DND-41 (cell line): ENCODE data around the gene OR6C68.
"Not testable (repeated sequence)": the region's sequence is repeated elsewhere in the genome, so short reads cannot be mapped to it uniquely, and the experiment has no call there.

Source experiments
- ATAC-seq: fragments of 200-7000 bp; cut with Tn5 transposase; 3 replicates; pipeline ENCODE4 v1.9.1; 2021; ENCODE audit warnings: low read depth; ENCODE audit not compliant: insufficient read depth
- DNase-seq: peaks from one replicate; pipeline ENCODE4 v3.0.0-alpha.2; 2020
- H2AFZ ChIP-seq: 2 replicates; pipeline ENCODE4 v1.6.0; 2012; ENCODE audit warnings: low read depth, low read length
- H3K27ac ChIP-seq: 2 replicates; pipeline ENCODE4 v1.5.1; 2012; ENCODE audit warnings: low read length, inconsistent platforms
- H3K27me3 ChIP-seq: fragments of 200-600 bp; sonication (generic); 2 replicates; pipeline ENCODE4 v1.6.0; 2012; ENCODE audit warnings: low read length, mild to moderate bottlenecking, inconsistent platforms; ENCODE audit not compliant: insufficient read depth, poor library complexity
- H3K36me3 ChIP-seq: 2 replicates; pipeline ENCODE4 v1.5.1; 2012; ENCODE audit warnings: low read length, inconsistent platforms; ENCODE audit not compliant: insufficient read depth
- H3K4me1 ChIP-seq: 2 replicates; pipeline ENCODE4 v1.5.1; 2012; ENCODE audit warnings: mild to moderate bottlenecking, low read length; ENCODE audit not compliant: insufficient read depth
- H3K4me2 ChIP-seq: 2 replicates; pipeline ENCODE4 v1.6.0; 2012; ENCODE audit warnings: mild to moderate bottlenecking, moderate library complexity, low read length, inconsistent platforms; ENCODE audit not compliant: insufficient read depth
- H3K4me3 ChIP-seq, 2 experiments: fragments of 200-600 bp in 1 of 2; shearing (Covaris generic) in 1 of 2; 2 replicates each; pipeline ENCODE4 v1.5.1; 2012 to 2016; ENCODE audit warnings: inconsistent platforms in 2 of 2, low read length in 2 of 2, mild to moderate bottlenecking in 2 of 2, low read depth in 1 of 2, moderate library complexity in 1 of 2
- H3K79me2 ChIP-seq: 2 replicates; pipeline ENCODE4 v1.6.0; 2012; ENCODE audit warnings: low read length, inconsistent platforms; ENCODE audit not compliant: insufficient read depth
- H3K9ac ChIP-seq: 2 replicates; pipeline ENCODE4 v1.6.0; 2012; ENCODE audit warnings: low read depth, mild to moderate bottlenecking, inconsistent platforms, low read length, moderate library complexity
- H3K9me3 ChIP-seq: 2 replicates; pipeline ENCODE4 v1.5.1; 2012; ENCODE audit warnings: low read length, moderate library complexity, mild to moderate bottlenecking, inconsistent platforms; ENCODE audit not compliant: insufficient read depth, severe bottlenecking
- H4K20me1 ChIP-seq: 2 replicates; pipeline ENCODE4 v1.6.0; 2012; ENCODE audit warnings: low read length; ENCODE audit not compliant: insufficient read depth
- CTCF ChIP-seq: IDR thresholded peaks from 2 replicates; pipeline ENCODE4 v1.5.1; 2012; ENCODE audit warnings: borderline replicate concordance, low read length, moderate library complexity, mild to moderate bottlenecking; ENCODE audit not compliant: poor library complexity, severe bottlenecking; ENCODE audit errors: extremely low read depth
- EZH2 ChIP-seq: IDR thresholded peaks from 3 replicates; pipeline ENCODE4 v1.6.1; 2012; ENCODE audit warnings: borderline replicate concordance, low read depth, mild to moderate bottlenecking, moderate library complexity, low read length, inconsistent platforms; ENCODE audit not compliant: severe bottlenecking

The OR6C68 gene

DNA sequence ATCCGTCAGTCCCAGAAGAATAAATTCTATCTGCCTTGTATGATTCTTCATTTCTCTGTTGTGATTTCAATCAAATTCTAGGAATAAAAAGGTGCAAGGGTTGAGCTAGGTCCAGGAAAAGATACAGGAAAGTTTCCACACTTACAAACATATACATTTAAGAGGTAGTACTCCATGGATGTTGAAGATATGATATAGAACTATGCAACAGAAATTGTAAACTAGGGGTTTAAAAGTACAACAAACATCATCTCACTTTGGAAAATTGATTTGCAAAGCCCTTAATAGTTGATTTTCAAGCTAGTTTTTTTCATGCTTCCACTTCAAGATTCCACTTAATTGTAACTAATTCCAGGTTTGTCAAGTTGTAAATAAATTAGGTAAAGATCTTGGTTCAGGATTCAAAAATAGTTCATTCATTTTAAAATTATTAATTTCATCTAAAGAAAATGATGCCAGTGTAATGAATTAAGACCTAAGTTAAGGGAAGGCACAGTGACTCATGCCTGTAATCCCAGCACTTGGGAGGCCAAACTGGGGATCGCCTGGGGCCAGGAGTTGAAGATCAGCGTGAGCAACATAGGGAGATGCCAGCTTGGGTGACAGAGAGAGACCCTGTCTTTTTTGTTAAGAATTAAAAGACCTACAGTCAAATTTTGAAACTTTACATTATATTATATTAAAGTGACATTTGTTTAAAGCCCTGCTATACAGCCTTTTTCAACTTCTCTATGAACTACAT, 21.9 kb upstream of the OR6C68 start, which contains the start of gene OR6C70:
OR6C70 (minus strand) TSS at position 51 of the 742 bp plus-strand sequence; CDS start at position 51, 0 bp downstream.
- Histone ChIP-seq H3K79me2 (no peaks in the 10 kb centered on the region), H3K36me3 (no peaks in the 10 kb centered on the region), H3K4me3 (no peak within 1 kb of the TSS), H3K9ac (no peak within 1 kb of the TSS), H3K9me3 (no peaks in the 10 kb centered on the region), H4K20me1 (no peaks in the 10 kb centered on the region), H3K27ac (no peak within 1 kb of the TSS), H3K4me2 (no peak within 1 kb of the TSS), H3K4me1 (no peaks in the 10 kb centered on the region), H3K27me3 (peaks cover 11% of the 10 kb centered on the region), H2AFZ (no peak within 1 kb of the TSS)
- ATAC-seq (no peak), DNase-seq (no peak)
- TF ChIP-seq CTCF, result no peak

DNA sequence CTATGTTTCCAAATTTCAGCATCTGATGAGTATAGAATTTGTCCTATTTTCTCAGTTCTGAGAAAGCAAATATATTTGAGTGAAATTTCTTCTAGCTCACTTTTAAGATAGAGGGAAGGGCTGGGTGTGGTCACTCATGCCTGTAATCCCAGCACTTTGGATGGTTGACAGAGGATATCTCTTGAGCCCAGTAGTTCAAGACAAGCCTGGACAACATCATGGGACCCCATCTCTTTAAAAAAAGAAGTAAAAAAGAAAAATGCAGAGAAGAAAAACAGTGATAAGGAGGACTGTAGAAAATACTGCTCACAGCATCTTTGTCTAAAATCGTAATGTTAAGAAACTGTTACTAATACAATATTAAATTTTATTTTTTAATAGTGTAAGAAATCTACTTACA, 19.9 kb upstream of the OR6C68 start:
- H3K4me2 ChIP-seq, result no peak overlapping the region
- H3K9me3 ChIP-seq, result no peaks in the 10 kb centered on the region
- H3K4me3 ChIP-seq, result no peak overlapping the region
- ATAC-seq, result no peak
- no peak overlapping the region for H3K9ac ChIP-seq
- no peaks in the 10 kb centered on the region for H3K4me1 ChIP-seq
- TF ChIP-seq EZH2, result no peak
- TF ChIP-seq CTCF, result no peak
- peaks cover 12% of the 10 kb centered on the region for H3K27me3 ChIP-seq
- H4K20me1 ChIP-seq, result no peaks in the 10 kb centered on the region
- no peak for DNase-seq
- H3K27ac ChIP-seq, result no peak overlapping the region
- H2AFZ ChIP-seq, result no peak overlapping the region
- no peaks in the 10 kb centered on the region for H3K36me3 ChIP-seq
- no peaks in the 10 kb centered on the region for H3K79me2 ChIP-seq

DNA sequence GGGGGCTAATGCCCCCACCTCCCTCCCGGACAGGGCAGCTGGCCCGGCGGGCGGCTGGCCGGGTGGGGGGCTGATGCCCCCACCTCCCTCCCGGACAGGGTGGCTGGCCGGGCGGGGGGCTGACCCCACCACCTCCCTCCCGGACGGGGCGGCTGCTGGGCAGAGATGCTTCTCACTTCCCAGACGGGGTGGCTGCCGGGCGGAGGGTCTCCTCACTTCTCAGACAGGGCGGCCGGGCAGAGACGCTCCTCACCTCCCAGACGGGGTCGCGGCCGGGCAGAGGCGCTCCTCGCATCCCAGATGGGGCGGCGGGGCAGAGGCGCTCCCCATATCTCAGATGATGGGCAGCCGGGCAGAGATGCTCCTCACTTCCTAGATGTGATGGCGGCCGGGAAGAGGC, 13.0 kb upstream of the OR6C68 start:
- H4K20me1 ChIP-seq, H3K9me3 ChIP-seq, H3K27ac ChIP-seq, DNase-seq, ATAC-seq, H2AFZ ChIP-seq, H3K4me2 ChIP-seq, H3K9ac ChIP-seq, H3K4me1 ChIP-seq, H3K4me3 ChIP-seq, H3K79me2 ChIP-seq, H3K36me3 ChIP-seq, H3K27me3 ChIP-seq: not testable (repeated sequence)

- H3K79me2 ChIP-seq, H3K4me3 ChIP-seq, H3K4me1 ChIP-seq, H2AFZ ChIP-seq, H4K20me1 ChIP-seq, H3K36me3 ChIP-seq, DNase-seq, H3K9ac ChIP-seq, H3K27me3 ChIP-seq, ATAC-seq, H3K9me3 ChIP-seq, H3K27ac ChIP-seq, H3K4me2 ChIP-seq: not testable (repeated sequence)
Measured at GRCh38 chr12:55484284-55484683, 7.9 kb upstream of the OR6C68 start.
